MCF 10A (cell line): Measurements from ENCODE around the gene FOXP3. TPM values are rescaled to one million over a fixed set of nuclear protein-coding genes. Genes with fewer than 3 reads are reported as not detected.
"Not testable (repeated sequence)": the region's sequence is repeated elsewhere in the genome, so short reads cannot be mapped to it uniquely, and the experiment has no call there.

ENCODE experiments used
- BruUV-seq: library from RNA; stranded (reverse); fragments of 400-500 nt; replicated peaks from 2 replicates; lab custom pipeline; 2021; lab: Mats Ljungman, UMichigan
- CTCF ChIA-PET: fragments of 300-600 bp; sonication (Branson Sonifier 250); formaldehyde crosslinking; extraction: SDS; loops from one replicate; lab custom pipeline; 2021; ENCODE audit warnings: antibody characterized with exemption, inconsistent platforms; lab: Yijun Ruan, JAX
- POLR2A ChIA-PET: fragments of 300-600, 350-650 bp; sonication (Branson Sonifier 250); formaldehyde crosslinking; extraction: SDS; loops from one replicate; lab custom pipeline; 2020; ENCODE audit warnings: antibody characterized with exemption, inconsistent platforms; lab: Yijun Ruan, JAX
- DNase-seq: peaks from one replicate; pipeline ENCODE4 v3.0.0-alpha.2; 2018; ENCODE audit not compliant: unreplicated experiment
- H3K27ac Mint-ChIP-seq: one replicate; pipeline ENCODE4 v1.8.0; 2022; ENCODE audit warnings: mild to moderate bottlenecking, low read depth, mixed read lengths; ENCODE audit not compliant: unreplicated experiment
- H3K27me3 Mint-ChIP-seq: one replicate; pipeline ENCODE4 v1.8.0; 2022; ENCODE audit warnings: mixed read lengths; ENCODE audit not compliant: insufficient read depth, unreplicated experiment
- H3K36me3 Mint-ChIP-seq: one replicate; pipeline ENCODE4 v1.8.0; 2022; ENCODE audit warnings: mild to moderate bottlenecking, moderate library complexity, mixed read lengths; ENCODE audit not compliant: insufficient read depth, unreplicated experiment
- H3K4me1 Mint-ChIP-seq: one replicate; pipeline ENCODE4 v1.8.0; 2022; ENCODE audit warnings: mixed read lengths; ENCODE audit not compliant: insufficient read depth, unreplicated experiment
- H3K4me3 Mint-ChIP-seq: one replicate; pipeline ENCODE4 v1.8.0; 2022; ENCODE audit warnings: mild to moderate bottlenecking, moderate library complexity, mixed read lengths; ENCODE audit not compliant: unreplicated experiment
- H3K9me3 Mint-ChIP-seq: one replicate; pipeline ENCODE4 v1.8.0; 2022; ENCODE audit warnings: mixed read lengths; ENCODE audit not compliant: unreplicated experiment
- intact Hi-C: fragments of 100-400 bp; cut with micrococcal nuclease; formaldehyde crosslinking; loops from 2 replicates; pipeline ENCODE4 v1.14.1; 2022
- total RNA-seq: library from RNA; stranded (reverse); gene quantifications from 2 replicates; pipeline ENCODE4 v1.2.3, GENCODE V29; 2022
- TF ChIP-seq, protein P1 (sequence below): fragments of 200-600 bp; IDR thresholded peaks from one replicate; pipeline ENCODE4 v1.8.0; 2022; ENCODE audit warnings: antibody characterized with exemption, mild to moderate bottlenecking; ENCODE audit not compliant: unreplicated experiment

The FOXP3 gene
- total RNA-seq, 1 experiment from 2014 or later: 0.26 TPM

DNA sequence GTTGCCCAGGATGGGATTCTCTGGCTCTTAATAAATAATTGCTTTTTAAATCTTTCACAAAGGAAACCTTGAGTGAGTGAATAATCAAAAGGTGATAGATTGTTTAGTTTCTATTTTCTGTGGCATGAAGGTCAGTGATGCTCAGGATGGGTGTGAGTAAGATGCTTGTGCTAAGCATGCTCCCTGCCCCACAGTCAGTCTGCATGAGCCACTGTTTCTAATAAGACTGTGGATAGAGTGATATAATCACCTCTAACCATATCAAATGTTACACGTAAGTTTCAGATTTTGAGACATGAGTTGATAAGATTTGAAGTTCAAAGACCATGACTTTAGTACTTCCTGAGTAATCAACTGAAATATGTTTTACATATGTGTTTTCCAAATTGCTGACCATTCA lies 36.2 kb upstream of the FOXP3 start:
- ChIA-PET POLR2A (no interaction called here), CTCF (no interaction called here)
- intact Hi-C loops: no loop called here
- H3K27me3 Mint-ChIP-seq: peaks cover 42% of the 10 kb centered on the region
- H3K27ac Mint-ChIP-seq: no peak overlapping the region
- H3K36me3 Mint-ChIP-seq: no peaks in the 10 kb centered on the region
- H3K9me3 Mint-ChIP-seq: no peaks in the 10 kb centered on the region
- no peak overlapping the region for H3K4me3 Mint-ChIP-seq
- no TSS peak for BruUV-seq
- TF ChIP-seq, protein P1, sequence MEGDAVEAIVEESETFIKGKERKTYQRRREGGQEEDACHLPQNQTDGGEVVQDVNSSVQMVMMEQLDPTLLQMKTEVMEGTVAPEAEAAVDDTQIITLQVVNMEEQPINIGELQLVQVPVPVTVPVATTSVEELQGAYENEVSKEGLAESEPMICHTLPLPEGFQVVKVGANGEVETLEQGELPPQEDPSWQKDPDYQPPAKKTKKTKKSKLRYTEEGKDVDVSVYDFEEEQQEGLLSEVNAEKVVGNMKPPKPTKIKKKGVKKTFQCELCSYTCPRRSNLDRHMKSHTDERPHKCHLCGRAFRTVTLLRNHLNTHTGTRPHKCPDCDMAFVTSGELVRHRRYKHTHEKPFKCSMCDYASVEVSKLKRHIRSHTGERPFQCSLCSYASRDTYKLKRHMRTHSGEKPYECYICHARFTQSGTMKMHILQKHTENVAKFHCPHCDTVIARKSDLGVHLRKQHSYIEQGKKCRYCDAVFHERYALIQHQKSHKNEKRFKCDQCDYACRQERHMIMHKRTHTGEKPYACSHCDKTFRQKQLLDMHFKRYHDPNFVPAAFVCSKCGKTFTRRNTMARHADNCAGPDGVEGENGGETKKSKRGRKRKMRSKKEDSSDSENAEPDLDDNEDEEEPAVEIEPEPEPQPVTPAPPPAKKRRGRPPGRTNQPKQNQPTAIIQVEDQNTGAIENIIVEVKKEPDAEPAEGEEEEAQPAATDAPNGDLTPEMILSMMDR: no peak
- no peaks in the 10 kb centered on the region for H3K4me1 Mint-ChIP-seq
- no peak for DNase-seq

DNA sequence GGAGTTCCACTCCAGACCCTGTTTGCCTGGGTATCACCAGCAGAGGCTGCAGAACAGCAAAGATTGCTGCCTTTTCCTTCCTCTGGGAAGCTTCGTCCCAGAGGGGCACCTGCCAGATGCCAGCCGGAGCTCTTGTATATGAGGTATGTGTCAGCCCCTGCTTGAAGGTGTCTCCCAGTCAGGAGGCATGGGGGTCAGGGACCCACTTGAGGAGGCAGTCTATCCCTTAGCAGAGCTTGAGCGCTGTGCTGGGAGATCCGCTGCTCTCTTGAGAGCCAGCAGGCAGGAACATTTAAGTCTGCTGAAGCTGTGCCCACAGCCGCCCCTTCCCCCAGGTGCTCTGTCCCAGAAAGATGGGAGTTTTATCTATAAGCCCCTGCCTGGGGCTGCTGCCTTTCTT lies 34.8 kb upstream of the FOXP3 start:
- BruUV-seq, POLR2A ChIA-PET, intact Hi-C loops, H3K9me3 Mint-ChIP-seq, H3K4me3 Mint-ChIP-seq, H3K4me1 Mint-ChIP-seq, H3K27ac Mint-ChIP-seq, CTCF ChIA-PET, DNase-seq, H3K36me3 Mint-ChIP-seq: not testable (repeated sequence)
- peaks cover 45% of the 10 kb centered on the region for H3K27me3 Mint-ChIP-seq

DNA sequence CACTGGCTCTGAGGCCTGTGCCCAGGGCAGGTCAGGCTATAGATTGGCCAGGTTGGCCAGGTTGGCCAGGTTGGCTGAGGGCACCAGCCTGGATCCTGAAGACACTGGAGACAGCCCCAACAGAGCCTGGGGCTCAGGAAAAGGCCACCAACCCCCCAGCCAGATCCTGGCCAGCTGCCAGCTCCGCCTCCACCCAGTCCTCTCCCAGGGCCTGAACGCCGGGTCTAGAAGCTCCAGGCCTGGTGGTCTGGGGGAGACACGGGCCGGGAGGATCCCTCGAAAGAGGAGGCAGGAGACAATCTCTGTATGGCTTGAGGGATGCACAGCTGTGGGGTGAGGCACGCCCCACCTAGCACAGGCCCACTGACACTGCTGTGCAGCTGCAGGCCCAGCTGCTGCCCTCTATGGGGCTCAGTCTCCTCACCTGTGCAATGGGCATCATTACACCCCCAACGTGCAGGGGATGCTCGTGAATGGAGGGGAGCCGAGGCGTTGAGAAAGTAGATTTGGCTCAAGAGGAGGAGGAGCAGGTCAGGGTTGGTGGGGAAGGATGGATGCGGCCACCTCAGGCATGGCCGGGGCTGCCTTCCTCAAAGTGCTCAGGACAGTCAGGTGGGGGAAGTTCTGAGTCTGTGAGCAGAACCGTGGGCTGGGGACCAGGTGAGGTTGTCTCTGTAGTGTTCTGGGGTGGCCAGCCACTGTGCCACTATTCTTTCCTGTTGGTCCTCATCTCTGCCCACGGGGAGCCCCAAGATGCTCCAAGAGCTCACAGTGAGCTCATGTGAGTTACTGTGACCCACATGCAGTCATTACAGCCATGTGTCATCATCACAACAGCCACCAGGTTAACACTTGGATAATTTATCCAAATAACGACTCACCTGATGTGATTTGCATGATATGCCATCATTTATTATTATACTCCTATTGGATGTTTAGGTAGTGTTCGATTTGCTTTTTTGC lies 28.2 kb upstream of the FOXP3 start:
- no TSS peak for BruUV-seq
- H3K9me3 Mint-ChIP-seq: no peaks in the 10 kb centered on the region
- intact Hi-C loops: loop anchor here (1.0 to 5.0 kb wide), 2 partner anchors 462 to 545 kb away; no protein-coding TSS in a partner anchor
- H3K4me1 Mint-ChIP-seq: no peaks in the 10 kb centered on the region
- H3K27ac Mint-ChIP-seq: no peak overlapping the region
- H3K27me3 Mint-ChIP-seq: peaks cover 18% of the 10 kb centered on the region
- DNase-seq: no peak
- POLR2A ChIA-PET: no interaction called here
- H3K36me3 Mint-ChIP-seq: no peaks in the 10 kb centered on the region
- CTCF ChIA-PET: interaction anchor here (1.3 to 1.7 kb wide), 2 partner anchors 464 to 547 kb away, joined by 3 to 5 read pairs; no protein-coding TSS in a partner anchor
- H3K4me3 Mint-ChIP-seq: no peak overlapping the region
- TF ChIP-seq, protein P1: no peak

DNA sequence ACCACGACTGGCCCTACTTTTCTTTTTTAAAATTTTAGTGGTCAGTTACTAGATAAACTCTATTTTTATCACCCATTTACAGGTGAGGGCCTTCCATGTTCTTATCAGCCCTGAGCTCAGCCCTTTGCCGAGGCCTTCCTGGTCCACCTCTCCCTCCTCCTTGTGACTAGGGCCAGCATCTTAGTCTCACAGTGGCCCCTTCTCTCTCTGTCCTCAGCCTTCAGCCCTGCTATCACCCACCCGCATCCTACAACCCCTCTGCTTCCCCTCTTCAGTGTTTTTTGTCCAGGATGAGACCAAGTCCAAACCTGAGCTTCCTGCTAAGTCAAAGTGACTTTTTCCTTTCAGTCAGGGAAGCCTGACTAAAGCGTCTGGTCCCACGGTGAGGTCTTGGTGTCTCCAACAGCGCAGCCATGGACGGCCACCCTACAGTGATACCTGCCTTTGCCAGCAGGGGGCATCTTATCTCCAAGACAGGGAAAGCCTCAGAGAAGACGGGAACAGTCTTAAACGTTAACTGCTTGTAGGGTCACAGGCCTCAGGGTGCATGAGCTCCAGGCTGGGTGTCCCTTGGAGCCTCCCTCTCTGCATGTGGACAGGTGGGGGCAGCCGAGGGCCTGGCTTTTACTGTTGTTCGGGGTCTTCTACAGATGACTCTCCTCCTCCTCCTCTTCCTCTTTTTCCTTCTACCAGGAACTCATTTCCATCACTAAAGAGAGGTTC lies 27.3 kb upstream of the FOXP3 start:
- Mint-ChIP-seq H3K4me1 (no peaks in the 10 kb centered on the region), H3K27me3 (peaks cover 13% of the 10 kb centered on the region), H3K36me3 (no peaks in the 10 kb centered on the region), H3K27ac (no peak overlapping the region), H3K9me3 (no peaks in the 10 kb centered on the region), H3K4me3 (no peak overlapping the region)
- TF ChIP-seq, protein P1: peak; percentile 52
- DNase-seq: peak; percentile 57
- intact Hi-C loops: loop anchor here (1.0 to 5.0 kb wide), 2 partner anchors 463 to 546 kb away; no protein-coding TSS in a partner anchor
- BruUV-seq: no TSS peak
- ChIA-PET CTCF (interaction anchor here (0.6 to 1.7 kb wide), 9 partner anchors 17 to 547 kb away, joined by 3 to 5 read pairs (median 3); no protein-coding TSS in a partner anchor), POLR2A (no interaction called here)
